ENCODE results near the gene PLPP4.

DNA sequence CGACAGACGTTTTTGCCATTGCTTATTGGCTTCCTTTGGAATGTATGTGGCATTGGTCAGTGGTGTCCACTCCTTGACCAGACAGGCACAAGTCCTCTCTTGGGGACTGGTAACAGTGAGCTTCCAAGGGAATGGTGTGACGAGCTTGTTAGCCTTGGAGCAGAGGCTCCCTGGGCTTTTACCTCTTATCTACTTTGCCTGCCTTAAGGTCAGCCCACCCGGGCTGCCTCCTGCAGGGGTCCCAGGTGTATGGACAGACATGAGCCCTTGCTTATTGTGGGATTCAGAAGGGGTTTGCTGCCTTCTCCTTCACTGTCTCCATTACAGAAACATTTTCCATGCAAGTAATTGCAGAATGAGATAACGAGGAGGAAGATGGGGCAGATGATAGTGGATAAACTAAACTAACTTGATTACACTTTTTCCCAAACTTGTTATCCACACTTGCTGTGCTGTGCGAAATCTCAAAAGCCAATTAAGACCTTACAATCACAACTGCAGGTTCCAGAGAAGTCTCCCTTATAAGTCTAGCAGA is 29.7 kb downstream of the PLPP4 start:
- TF ChIP-seq, protein P1, sequence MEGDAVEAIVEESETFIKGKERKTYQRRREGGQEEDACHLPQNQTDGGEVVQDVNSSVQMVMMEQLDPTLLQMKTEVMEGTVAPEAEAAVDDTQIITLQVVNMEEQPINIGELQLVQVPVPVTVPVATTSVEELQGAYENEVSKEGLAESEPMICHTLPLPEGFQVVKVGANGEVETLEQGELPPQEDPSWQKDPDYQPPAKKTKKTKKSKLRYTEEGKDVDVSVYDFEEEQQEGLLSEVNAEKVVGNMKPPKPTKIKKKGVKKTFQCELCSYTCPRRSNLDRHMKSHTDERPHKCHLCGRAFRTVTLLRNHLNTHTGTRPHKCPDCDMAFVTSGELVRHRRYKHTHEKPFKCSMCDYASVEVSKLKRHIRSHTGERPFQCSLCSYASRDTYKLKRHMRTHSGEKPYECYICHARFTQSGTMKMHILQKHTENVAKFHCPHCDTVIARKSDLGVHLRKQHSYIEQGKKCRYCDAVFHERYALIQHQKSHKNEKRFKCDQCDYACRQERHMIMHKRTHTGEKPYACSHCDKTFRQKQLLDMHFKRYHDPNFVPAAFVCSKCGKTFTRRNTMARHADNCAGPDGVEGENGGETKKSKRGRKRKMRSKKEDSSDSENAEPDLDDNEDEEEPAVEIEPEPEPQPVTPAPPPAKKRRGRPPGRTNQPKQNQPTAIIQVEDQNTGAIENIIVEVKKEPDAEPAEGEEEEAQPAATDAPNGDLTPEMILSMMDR (IDR thresholded peaks at IDR 0.05; ENCODE audit: poor library complexity, severe bottlenecking) = no peak
- TF ChIP-seq EZH2 (IDR thresholded peaks at IDR 0.05; ENCODE audit: borderline replicate concordance, insufficient read depth, low read length, poor library complexity, severe bottlenecking) = no peak

Measured in neural cell (in vitro differentiated cells).